ENCODE data around the gene KNDC1. TPM values are rescaled to one million over a fixed set of nuclear protein-coding genes. Genes with fewer than 3 reads are reported as not detected.

Gene KNDC1
- total RNA-seq, 2 donors from 2014 or later, result 1.5 to 10.8 TPM

DNA sequence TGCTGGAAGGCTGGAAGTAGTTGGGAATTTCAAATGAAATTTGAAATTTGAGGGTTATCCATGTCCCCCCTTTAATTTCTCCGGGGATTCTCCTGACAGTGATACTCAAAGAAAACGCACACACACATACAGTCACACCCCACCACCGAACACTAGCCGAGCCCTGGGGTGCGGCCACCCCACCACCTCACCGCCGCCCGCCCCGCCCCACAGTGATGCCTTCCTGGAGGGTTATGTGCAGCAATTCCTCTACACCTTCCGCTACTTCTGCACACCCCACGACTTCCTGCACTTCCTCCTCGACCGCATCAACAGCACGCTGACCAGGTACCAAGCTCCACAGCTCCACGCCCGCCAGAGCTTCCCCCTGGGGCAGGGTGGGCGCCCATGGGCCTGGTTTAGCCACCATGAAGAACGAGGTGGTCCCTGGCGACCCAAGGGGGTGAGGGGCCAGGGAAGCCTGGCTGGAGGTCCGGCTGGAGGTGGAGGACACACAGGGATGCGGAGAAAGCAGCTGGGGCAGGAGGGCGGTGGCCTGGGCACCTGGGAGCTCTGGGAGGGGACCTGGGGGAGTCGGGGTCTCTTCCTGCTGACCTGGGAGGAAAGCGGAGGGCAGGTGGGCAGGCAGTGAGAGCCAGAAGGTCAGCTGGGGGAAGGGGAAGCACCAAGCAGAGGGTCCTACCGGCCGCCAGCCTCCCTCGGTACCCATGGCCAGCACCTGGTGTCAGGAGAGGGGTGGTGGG lies 50.5 kb downstream of the KNDC1 start:
- no peaks in the 10 kb centered on the region for H3K9me3 ChIP-seq
- DNase-seq (ENCODE audit: low spot score), result no peak
- intact Hi-C loops (cut with DNase I), result no loop called here
- no peaks in the 10 kb centered on the region for H3K4me1 ChIP-seq (replicated peaks)
- H3K4me3 ChIP-seq, result no peak overlapping the region
- no peaks in the 10 kb centered on the region for H3K36me3 ChIP-seq
- no peaks in the 10 kb centered on the region for H3K27me3 ChIP-seq (replicated peaks; ENCODE audit: insufficient read depth)
- H3K27ac ChIP-seq, result no peak overlapping the region
- TF ChIP-seq POLR2A (IDR thresholded peaks at IDR 0.05) (no peak), POLR2AphosphoS5 (IDR thresholded peaks at IDR 0.05) (no peak)
- TF ChIP-seq, protein P1, sequence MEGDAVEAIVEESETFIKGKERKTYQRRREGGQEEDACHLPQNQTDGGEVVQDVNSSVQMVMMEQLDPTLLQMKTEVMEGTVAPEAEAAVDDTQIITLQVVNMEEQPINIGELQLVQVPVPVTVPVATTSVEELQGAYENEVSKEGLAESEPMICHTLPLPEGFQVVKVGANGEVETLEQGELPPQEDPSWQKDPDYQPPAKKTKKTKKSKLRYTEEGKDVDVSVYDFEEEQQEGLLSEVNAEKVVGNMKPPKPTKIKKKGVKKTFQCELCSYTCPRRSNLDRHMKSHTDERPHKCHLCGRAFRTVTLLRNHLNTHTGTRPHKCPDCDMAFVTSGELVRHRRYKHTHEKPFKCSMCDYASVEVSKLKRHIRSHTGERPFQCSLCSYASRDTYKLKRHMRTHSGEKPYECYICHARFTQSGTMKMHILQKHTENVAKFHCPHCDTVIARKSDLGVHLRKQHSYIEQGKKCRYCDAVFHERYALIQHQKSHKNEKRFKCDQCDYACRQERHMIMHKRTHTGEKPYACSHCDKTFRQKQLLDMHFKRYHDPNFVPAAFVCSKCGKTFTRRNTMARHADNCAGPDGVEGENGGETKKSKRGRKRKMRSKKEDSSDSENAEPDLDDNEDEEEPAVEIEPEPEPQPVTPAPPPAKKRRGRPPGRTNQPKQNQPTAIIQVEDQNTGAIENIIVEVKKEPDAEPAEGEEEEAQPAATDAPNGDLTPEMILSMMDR (IDR thresholded peaks at IDR 0.05), result no peak
- 85% methylated on average over 27 of the region's 27 CpGs for WGBS

DNA sequence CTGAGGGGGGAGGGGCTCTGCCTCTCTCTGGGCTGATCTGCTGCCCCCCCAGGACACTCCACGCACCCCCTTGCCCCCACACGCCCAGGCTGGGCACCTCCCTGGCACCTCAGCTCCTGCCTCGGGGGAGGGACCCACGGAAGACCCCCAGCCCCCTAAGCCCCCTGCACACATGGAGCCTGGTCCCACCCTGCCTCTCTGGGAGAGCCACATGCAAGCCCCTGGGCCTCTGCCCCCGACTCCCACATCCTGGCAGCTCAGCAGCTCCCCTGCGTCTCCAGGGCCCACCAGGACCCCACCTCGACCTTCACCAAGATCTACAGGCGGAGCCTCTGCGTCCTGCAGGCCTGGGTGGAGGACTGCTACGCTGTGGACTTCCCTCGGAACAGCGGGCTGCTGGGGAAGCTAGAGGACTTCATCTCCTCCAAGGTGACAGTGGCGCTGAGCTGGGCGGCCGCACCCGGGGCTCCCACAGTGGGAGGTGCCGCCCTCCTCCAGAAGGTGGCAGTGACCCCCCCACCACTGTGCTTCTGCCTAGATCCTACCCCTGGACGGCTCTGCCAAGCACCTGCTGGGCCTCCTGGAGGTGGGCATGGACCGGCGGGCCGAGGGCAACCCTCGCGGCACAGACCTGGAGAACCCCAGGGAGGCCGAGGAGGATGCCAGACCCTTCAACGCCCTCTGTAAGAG lies 51.3 kb downstream of the KNDC1 start:
- intact Hi-C loops (cut with DNase I), result no loop called here
- TF ChIP-seq, protein P1 (IDR thresholded peaks at IDR 0.05), result no peak
- TF ChIP-seq POLR2A (IDR thresholded peaks at IDR 0.05) (no peak), POLR2AphosphoS5 (IDR thresholded peaks at IDR 0.05) (no peak)
- H3K36me3 ChIP-seq, result no peaks in the 10 kb centered on the region
- WGBS, result 84% methylated on average over 17 of the region's 25 CpGs
- H3K4me1 ChIP-seq (replicated peaks), result no peaks in the 10 kb centered on the region
- no peak overlapping the region for H3K27ac ChIP-seq
- DNase-seq (ENCODE audit: low spot score), result no peak
- H3K4me3 ChIP-seq, result no peak overlapping the region
- no peaks in the 10 kb centered on the region for H3K9me3 ChIP-seq
- H3K27me3 ChIP-seq (replicated peaks; ENCODE audit: insufficient read depth), result no peaks in the 10 kb centered on the region

DNA sequence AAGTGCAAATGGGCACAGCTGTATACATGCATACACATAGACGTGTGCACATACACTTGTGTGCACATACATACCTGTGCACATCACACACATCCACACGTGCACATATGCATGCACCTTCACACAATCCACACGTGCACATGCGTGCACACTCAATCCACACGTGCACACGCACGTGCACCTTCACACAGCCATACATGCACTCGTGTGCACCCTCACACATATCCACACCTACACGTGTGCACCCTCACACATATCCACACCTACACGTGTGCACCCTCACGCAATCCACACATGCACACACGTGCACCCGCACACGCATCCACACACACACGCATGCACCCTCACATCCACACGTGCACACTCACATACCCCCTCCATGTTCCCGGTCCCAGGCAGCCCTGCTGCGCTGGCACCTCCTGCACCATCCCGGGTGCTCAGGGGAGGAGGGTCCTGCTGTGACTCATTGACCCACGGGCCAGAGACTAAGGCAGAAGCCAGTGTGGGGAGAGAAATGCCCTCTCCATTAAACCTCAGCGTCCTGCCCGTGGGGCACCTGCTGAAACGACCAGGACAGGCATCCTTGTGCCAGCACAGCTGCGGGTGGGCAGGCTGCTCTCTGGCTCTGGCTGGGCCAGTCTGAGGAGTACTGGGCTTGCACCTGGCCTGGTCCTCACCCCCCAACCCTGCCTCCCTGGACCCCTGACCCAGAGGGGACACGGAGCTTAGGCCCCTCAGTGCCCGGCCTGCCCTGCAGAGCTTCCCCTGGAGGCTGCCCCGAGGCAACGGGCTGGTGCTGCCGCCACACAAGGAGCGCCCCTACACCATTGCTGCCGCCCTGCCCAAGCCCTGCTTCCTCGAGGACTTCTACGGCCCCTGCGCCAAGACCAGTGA lies 52.2 kb downstream of the KNDC1 start:
- 88% methylated on average over 34 of the region's 34 CpGs for WGBS
- Histone ChIP-seq H3K4me3 (no peak overlapping the region), H3K4me1 (replicated peaks) (no peaks in the 10 kb centered on the region), H3K9me3 (no peaks in the 10 kb centered on the region), H3K27ac (no peak overlapping the region), H3K27me3 (replicated peaks; ENCODE audit: insufficient read depth) (no peaks in the 10 kb centered on the region), H3K36me3 (no peaks in the 10 kb centered on the region)
- intact Hi-C loops (cut with DNase I), result no loop called here
- no peak for DNase-seq (ENCODE audit: low spot score)
- no peak for TF ChIP-seq POLR2A (IDR thresholded peaks at IDR 0.05)
- no peak for TF ChIP-seq POLR2AphosphoS5 (IDR thresholded peaks at IDR 0.05)
- TF ChIP-seq, protein P1 (IDR thresholded peaks at IDR 0.05), result no peak

DNA sequence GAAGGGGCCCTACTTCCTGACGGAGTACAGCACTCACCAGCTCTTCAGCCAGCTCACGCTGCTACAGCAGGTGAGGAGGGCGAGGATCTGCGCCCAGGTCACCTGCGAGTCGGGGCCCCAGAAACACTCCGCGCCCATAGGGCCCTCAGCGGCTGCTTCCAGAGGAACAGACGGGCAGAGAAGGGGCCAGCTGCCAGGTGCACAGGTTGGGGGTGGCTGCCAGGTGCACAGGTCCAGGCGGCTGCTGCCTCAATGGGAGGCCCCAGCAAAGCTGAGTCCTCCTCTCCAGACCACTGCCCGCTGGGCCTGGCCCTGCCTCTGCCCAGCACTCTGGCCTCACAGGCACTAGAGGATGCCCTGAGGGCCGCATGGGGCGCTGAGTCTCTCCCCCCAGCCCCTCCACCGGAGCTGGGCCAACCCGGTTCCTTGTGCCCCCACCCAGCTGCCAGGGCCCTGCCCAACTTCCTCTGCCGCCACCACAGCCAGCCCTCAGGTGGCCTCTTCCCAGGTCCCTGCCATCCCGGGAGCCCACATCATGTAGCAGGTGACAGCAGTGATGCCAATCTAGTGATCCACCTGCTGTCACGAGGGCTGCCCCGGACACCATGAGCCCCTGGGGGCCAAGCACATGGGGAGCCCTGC lies 53.0 kb downstream of the KNDC1 start:
- Histone ChIP-seq H3K36me3 (no peaks in the 10 kb centered on the region), H3K27me3 (replicated peaks; ENCODE audit: insufficient read depth) (no peaks in the 10 kb centered on the region), H3K4me1 (replicated peaks) (no peaks in the 10 kb centered on the region), H3K9me3 (no peaks in the 10 kb centered on the region), H3K27ac (no peak overlapping the region), H3K4me3 (no peak overlapping the region)
- 85% methylated on average over 11 of the region's 20 CpGs for WGBS
- intact Hi-C loops (cut with DNase I), result no loop called here
- DNase-seq (ENCODE audit: low spot score), result no peak
- TF ChIP-seq POLR2A (IDR thresholded peaks at IDR 0.05), result no peak
- no peak for TF ChIP-seq POLR2AphosphoS5 (IDR thresholded peaks at IDR 0.05)
- TF ChIP-seq, protein P1 (IDR thresholded peaks at IDR 0.05), result no peak
